NK-92 (cell line): ENCODE results near the gene IVNS1ABP.

Source experiments
- DNase-seq: peaks from one replicate; lab custom pipeline; 2025; ENCODE audit not compliant: unreplicated experiment; lab: John Stamatoyannopoulos, UW

The IVNS1ABP gene

DNA sequence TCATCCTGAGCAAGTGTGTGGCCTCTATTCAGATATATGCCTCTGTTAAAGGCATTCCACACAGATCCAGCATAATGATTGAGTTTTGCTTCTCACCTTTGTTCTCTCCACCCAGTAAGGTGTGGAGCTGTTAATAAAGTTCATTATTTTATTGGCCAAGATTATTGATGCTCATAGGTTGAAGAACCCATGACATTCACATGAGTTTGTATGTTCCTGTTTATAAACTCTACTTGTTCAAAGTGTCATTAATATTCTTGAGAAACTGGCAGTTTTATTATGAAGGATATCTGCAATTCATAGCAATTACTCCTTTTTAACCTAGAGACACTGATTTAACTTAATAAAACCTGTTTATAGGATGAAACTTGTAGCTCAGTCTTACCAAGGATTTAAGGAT, 22.0 kb downstream of the IVNS1ABP start:
- DNase-seq: no peak

- DNase-seq: no peak
Observed at GRCh38 chr1:185293967-185294542, 23.0 kb downstream of the IVNS1ABP start.

DNA sequence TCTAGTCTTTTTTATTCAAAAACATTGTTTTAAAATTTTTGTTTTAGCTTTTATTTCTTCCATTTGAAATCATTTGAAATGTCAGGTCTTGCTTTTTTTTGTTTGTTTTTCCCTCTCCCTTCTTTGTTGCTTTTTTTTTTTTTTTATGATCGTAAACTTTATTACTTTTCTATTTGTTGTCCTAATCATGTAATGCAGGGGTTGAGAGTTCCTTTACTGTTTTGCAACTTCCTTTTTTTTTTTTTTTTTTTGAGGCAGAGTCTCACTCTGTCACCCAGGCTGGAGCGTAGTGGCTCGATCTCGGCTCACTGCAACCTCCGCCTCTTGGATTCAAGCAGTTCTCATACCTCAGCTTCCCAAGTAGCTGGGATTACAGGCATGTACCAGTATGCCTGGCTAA, 24.8 kb downstream of the IVNS1ABP start:
- no peak for DNase-seq

DNA sequence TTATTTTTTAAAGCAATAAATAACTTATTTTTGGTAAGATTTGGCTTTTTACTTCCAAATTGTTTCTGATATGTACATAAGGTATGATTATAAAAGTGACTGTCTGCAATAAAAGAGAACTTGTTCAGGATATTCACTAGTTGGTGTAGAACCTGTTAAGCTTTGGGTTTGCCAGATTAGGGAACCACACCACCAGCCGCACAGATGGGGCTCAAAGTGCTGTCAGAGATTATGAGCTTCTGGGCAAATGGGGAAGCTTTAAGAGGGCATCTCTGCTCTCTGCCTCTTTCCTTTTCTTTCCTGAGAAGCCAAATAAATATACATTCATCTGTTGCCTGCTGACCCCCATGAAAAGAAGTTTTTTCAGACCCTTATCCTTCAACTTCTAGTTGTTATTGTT, 25.4 kb downstream of the IVNS1ABP start:
- DNase-seq: no peak

DNA sequence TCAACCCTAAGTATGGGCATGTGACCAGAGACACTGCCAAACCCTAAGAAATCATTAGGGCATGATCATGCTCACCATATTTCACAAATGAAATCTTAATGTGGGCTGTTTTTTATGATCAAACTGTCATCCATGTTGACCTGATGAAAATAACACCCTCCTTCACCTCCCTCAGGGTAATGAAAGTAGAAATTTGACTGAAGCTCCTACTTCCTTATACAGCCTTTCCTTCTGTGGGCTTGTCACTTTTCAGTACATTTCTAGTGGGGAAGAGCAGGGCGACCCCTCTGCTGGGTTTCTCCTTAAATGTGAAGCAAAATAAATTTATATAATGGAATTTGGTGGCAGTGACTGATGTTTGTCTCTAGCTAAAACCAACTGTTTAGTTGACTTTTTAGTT, 25.9 kb downstream of the IVNS1ABP start:
- DNase-seq: no peak

- DNase-seq: no peak
Observed at GRCh38 chr1:185289880-185290279, 27.2 kb downstream of the IVNS1ABP start.

DNA sequence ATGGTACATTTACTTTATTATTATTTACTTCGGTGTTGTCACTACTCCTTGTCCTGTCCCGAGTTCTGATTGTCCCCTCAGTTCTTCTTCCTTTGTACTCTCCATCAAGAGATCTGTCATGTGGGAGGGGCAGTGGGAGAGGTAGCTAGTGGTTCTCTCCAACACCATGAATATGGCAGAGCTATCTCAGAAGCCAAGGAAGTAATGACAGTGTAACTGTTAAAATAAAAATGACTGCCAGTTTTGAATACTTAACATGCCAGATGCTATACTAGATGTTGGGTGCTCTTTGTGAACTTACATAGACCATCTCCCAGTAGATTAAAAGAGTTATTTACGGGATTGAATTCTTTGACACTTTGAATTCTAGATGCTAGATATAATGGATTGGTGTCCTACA, 28.6 kb downstream of the IVNS1ABP start:
- DNase-seq: no peak

DNA sequence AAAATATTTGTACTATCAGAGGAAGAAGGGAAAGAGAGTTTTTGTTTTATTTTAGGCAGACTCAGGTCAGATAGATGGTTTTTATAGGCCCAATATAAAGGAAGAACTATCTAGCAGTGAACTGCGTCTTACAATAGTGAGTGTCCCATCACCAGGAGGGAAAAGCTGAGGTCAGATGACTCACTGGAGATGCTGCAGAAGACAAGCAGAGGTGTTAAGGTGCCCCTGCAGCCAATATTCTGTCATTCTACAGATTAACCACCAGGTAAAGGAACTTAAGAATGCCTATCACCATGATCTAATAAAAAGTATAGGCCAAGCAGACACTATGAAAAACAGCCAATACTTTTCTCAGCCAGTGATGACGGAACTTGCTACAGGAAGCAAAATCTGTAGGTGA, 29.6 kb downstream of the IVNS1ABP start:
- no peak for DNase-seq

DNA sequence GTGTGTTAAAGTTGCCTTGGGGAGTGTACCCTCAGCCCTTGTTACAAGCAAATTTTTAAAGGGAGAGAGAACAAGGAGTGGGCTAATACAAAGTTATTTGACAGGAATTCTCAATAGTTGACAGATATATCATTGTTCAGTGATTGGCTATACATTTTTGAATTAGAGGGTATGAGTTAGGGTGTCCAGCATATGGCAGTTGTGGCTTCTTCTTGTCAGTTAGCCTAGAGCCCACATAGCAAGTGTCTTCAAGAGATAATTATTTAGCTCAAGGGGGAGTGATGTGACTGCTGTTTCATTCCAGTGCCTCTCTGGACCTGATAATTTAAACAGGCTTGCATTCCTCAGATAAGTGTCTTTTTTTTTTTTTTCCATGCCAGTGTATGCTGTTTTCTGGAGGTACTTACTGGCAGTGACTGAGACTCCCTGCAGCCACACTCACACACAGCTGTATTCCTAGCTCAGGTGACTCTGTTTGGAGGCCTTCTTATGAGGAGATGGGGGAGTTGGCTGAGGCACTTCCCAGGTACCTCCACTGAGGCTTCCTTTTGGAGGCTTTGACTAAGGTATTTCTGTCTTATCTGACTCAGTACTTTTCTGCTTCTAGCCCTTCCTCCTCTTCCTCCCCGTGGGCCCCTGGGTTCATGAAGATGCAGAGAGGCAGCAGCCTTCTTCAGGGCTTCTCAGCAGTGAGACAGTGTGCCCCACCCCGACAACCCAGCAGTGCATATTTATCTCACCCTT, 32.3 kb downstream of the IVNS1ABP start:
- no peak for DNase-seq

DNA sequence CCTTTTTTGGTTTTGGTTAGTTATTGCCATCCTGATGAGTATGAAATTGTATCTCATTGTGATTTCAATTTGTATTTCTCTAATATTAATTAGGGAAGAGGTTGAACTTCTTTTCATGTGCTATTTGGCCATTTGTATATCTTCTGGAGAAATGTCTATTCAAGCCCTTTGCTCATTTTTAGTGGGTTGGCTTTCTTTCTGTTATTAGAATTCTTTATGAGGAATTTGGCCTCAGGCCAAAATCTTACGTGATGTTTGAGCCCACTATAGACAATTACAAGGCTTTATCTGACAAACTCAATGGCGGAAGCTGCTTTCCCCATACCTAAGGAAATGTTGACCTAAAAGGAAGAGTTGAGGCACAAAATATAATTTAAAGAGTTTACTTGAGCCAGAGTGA, 32.9 kb downstream of the IVNS1ABP start:
- no peak for DNase-seq

GRCh38 chr1:185281245-185281644, 35.8 kb downstream of the IVNS1ABP start:
- no peak for DNase-seq

GRCh38 chr1:185280589-185280988, 36.5 kb downstream of the IVNS1ABP start:
- DNase-seq: no peak

GRCh38 chr1:185279571-185279970, 37.5 kb downstream of the IVNS1ABP start:
- no peak for DNase-seq

GRCh38 chr1:185271921-185272320, 45.1 kb downstream of the IVNS1ABP start:
- no peak for DNase-seq

GRCh38 chr1:185268352-185268751, 48.7 kb downstream of the IVNS1ABP start:
- DNase-seq: no peak

DNA sequence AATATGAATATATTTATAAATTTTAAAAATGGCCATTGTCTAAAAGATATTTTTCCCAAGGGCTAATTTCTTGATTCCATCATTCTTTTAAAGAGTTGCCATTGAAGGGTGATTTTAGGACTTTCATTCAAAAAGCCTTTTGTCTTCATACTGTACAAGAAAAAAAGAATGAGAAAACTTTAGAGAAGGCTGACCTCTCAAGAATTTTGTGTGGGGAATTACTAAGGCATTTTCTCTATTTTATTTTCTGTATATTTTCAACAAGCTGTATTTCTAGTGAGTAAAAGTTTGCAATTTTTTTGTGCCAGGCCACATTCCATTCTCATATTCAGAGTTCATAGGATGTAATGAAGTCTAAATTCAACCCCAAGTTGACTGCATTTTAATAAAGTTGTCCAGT, 49.3 kb downstream of the IVNS1ABP start:
- DNase-seq: no peak

DNA sequence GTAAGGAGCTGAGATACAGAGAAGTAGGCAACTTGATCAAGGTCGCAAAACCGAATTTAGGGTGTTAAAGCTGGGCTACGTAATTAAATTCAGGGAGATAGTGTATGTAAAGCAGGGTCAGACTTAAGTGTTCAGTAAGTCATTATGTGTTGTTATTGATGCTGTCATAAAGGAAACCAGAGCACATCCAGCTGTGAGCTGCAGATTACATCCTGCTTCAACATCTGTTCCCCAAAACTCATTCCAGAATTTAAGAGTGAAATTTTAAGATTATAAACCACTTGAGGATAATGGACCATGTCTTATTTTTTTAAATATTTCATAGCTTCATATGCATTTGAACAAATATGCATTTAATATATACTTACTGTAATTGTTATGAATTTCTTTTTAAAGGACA, 49.7 kb downstream of the IVNS1ABP start:
- no peak for DNase-seq

DNA sequence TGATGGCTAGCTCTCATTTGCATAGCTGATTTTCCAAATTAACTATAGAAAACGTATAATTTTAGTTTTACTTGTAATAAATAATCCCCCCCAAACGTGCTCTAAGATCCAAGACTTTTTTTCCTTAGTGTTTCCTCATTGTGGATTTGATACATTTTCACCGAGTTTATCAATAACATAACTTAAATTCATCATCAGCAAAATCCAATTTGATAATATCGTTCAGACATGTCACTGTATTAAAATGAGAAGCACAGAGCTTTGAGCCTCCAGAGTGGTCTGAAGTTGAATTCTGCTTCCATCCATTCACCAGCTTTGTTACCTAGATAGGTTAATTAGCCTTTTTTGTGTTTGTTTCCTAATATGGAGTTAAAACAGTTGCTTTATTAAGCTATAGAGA, 51.7 kb downstream of the IVNS1ABP start:
- no peak for DNase-seq

GRCh38 chr1:185263780-185264179, 53.3 kb downstream of the IVNS1ABP start:
- no peak for DNase-seq

- no peak for DNase-seq
Observed at GRCh38 chr1:185263292-185263691, 53.8 kb downstream of the IVNS1ABP start.

- no peak for DNase-seq
Observed at GRCh38 chr1:185262151-185262550, 54.9 kb downstream of the IVNS1ABP start.

DNA sequence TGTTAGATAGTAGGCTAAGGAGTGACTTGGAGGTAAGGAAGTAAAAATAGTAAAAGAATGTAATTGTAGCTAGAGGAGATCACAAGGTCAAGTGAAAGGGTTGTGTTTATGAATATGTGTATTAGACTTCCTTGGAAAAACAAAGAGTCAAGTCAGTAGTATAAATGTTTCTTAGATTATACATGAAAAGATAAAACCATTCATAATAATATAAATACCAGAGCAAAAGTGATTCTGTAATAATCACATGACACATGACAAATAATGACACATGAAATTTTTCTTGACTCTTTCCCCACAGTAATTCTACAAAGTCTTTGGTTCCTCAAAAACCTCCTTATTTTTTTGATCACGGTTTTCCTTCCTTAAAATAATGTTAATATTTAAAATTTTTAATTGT, 56.4 kb downstream of the IVNS1ABP start:
- no peak for DNase-seq

- no peak for DNase-seq
Observed at GRCh38 chr1:185258676-185259075, 58.4 kb downstream of the IVNS1ABP start.
